Right hindlimb (tissue), 1 donor: ENCODE measurements around the gene BACE1.

Experiments
- DNase-seq: peaks from one replicate; pipeline ENCODE4 v3.0.0-alpha.2; 2018

Gene BACE1

DNA sequence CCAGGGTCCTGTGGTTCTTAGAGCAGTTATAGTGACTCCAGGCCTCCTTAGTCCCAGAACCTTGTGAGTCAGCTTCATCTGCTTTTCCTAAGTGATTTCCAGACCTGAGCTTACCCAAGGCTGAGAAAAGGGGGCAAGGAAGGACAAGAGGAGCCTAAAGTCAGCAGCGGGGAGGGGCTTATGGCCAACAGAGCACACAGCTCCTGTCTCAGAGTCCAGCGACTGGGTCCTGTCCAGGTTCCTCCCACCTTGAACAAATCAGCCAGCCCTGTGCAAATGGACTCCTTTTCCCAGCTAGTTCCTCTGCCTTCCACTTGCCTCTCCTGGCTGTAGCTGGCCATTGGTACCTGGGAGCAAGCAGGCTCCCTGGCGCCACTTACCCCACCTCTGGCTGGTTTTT is 10.9 kb downstream of the BACE1 start:
- no peak for DNase-seq

GRCh38 chr11:117303646-117304315 is 12.3 kb downstream of the BACE1 start:
- no peak for DNase-seq

- no peak for DNase-seq
Observed at GRCh38 chr11:117303101-117303500, 13.0 kb downstream of the BACE1 start.

DNA sequence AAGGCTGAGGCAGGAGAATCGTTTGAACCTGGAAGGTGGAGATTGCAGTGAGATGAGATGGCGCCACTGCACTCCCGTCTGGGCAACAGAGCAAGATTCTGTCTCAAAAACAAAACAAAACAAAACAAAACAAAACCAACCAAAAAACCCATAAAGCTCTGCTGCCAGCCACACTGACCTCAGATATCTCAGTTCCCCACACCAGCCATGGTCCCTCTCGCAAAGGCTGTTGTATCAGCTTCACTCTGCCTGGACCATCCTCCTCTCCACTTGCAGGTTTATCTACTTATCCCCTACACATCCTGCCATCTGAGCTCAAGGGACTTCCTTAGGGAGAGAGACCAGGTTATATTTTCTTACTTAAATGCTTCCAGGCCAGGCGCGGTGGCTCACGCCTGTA is 13.8 kb downstream of the BACE1 start:
- no peak for DNase-seq

DNA sequence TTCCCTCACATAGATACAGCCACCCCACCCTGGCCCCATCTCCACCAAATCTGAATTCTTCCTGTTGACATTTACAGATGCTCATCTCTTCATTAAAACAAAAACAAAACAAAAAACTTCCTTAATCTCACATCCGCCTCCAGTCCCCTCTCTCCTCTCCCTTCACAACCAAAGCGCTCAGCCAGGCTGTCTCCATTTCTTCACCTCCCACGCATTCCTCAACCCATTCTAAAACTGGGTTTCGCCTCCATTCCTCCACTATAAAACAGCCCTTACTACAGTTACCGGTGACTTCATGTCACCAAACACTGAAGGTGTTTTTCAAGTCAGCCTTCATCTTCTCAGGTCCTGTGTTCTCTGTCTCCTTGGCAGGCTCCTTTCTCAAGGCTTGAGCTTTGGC is 15.3 kb downstream of the BACE1 start:
- DNase-seq: no peak

DNA sequence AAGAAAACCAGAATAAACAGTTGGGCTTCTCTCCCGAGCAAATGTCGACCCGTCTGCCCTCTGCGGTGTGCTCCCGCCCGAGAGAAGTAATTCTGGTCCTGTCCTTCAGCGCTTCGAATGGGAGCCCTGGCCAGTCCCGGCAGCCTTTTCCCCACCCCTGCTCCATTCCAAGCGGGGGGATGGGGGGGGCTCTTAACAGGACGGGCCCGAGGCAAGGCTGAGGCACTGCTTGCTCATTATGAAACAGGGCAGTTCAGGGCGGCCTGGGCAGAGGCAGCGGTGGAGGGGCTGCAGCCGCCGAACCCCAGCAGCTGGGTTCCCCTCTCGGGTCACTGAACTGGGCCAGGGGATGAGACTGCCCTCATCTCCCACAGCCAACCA is 15.8 kb downstream of the BACE1 start:
- peak; percentile 48 for DNase-seq

- no peak for DNase-seq
Observed at GRCh38 chr11:117299351-117300282, 16.4 kb downstream of the BACE1 start.

DNA sequence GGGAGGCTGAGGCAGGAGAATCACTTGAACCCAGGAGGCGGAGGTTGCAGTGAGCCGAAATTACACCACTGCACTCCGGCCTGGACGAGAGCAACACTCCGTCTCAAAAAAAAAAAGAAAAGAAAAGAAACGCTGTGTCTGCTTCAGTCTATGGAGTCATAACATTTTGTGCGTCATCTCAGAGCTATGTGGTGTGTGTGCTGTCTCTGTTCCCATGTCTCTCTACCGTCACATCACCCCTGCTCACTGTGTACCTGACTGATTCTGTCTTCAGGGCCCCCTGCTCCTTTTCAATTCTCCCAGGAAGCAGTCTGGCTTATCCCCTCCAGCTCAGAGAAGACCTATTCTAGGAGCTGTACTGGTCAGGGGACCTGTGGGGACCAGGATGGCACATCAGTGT is 17.9 kb downstream of the BACE1 start:
- no peak for DNase-seq

DNA sequence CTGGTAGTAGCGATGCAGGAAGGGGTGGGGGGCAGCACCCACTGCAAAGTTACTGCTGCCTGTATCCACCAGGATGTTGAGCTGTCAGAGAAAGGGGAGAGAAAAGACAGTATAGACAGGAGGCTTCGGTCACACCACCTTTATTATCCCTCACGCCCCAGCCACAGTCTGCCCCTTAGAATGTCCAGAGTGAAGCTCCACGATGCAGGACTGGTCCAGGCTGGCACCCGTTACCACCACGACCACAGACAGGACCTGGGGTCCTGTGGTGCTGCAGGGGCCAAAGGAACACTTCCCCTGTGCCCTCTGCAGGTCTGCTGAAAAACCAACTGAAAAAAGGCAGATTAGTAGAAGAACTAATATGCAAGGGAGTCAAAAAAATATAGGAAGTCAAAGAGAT is 19.2 kb downstream of the BACE1 start:
- DNase-seq: no peak

GRCh38 chr11:117295438-117296137 is 20.5 kb downstream of the BACE1 start:
- no peak for DNase-seq

GRCh38 chr11:117292616-117293015 is 23.4 kb downstream of the BACE1 start:
- DNase-seq: no peak

- no peak for DNase-seq
Observed at GRCh38 chr11:117290809-117291396, 25.2 kb downstream of the BACE1 start, which contains the start of gene BACE1-AS. Gene BACE1-AS (plus strand): TSS chr11:117291346.

- no peak for DNase-seq
Observed at GRCh38 chr11:117289795-117290194, 26.3 kb downstream of the BACE1 start.

DNA sequence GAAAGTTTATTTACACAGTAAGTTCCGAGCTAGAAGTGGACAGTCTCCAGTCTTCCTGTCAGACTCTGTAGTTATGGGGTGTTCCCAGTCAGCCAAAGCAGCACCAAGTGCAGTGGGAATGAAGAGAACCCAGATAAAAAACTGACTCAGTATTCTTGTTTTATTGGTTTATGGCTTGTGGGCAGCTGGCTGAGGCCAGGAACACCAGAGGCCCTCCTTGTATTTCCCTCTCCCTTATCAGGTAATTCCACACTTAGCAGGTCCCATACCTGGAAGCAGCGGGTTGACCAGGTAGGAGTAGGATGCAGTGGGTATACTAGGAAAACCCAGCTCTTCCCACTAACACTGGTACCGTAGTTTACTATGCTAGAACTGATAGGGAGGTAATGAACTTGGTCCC is 28.4 kb downstream of the BACE1 start:
- no peak for DNase-seq

- DNase-seq: no peak
Observed at GRCh38 chr11:117286588-117286987, 29.5 kb downstream of the BACE1 start.

DNA sequence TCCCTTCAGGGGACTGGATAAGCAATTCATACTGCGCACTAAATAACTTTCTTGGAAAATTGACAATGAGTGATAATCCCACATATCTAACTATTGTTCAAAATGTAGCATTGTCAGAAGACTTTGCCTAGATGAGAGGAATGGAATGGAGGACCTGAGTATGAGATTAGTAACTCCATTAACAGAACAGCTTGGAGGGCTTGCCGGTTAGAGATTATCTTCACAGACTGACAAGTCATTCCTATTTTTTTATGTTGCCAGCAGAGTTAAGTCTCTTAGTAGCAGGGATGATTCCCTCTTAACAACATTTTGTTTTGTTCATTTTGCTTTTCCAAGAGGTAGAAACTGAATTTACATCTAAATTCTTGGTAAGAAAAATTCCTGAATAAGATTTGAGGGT is 32.0 kb downstream of the BACE1 start:
- no peak for DNase-seq

- DNase-seq: no peak
Observed at GRCh38 chr11:117282956-117283355, 33.1 kb downstream of the BACE1 start.

DNA sequence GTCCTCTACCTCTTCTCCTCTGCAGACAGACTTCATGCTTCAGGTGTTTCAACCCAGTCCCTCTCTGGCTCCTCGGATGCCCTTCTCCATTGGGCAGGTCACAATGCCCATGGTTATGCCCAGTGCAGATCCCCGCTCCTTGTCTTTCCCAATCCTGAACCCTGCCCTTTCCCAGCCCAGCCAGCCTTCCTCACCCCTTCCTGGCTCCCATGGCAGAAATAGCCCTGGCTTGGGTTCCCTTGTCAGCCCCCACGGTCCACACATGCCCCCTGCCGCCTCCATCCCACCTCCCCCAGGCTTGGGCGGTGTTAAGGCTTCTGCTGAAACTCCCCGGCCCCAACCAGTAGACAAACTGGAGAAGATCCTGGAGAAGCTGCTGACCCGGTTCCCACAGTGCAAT is 34.2 kb downstream of the BACE1 start:
- DNase-seq: no peak

GRCh38 chr11:117281159-117281558 is 34.9 kb downstream of the BACE1 start:
- no peak for DNase-seq

GRCh38 chr11:117279711-117280376 is 36.2 kb downstream of the BACE1 start:
- no peak for DNase-seq

- no peak for DNase-seq
Observed at GRCh38 chr11:117278347-117278746, 37.7 kb downstream of the BACE1 start.

GRCh38 chr11:117273550-117274289 is 42.3 kb downstream of the BACE1 start:
- DNase-seq: no peak
